Neural cell (in vitro differentiated cells): ENCODE results near the gene RBM20.

ENCODE experiments used
- EP300 ChIP-seq: fragments of 450-650 bp; conservative IDR thresholded peaks from 2 replicates; pipeline ENCODE4 v1.6.1; 2014; ENCODE audit warnings: antibody characterized with exemption, mild to moderate bottlenecking, moderate library complexity; ENCODE audit not compliant: poor library complexity, severe bottlenecking
- EZH2 ChIP-seq: fragments of 200-600, 300-800 bp; shearing (Covaris generic), sonication (generic); IDR thresholded peaks from 2 replicates; pipeline ENCODE4 v1.6.1; 2014; ENCODE audit warnings: antibody characterized with exemption, low read length, borderline replicate concordance, mild to moderate bottlenecking; ENCODE audit not compliant: insufficient read depth, poor library complexity, severe bottlenecking
- POLR2AphosphoS5 ChIP-seq: IDR thresholded peaks from 2 replicates; pipeline ENCODE4 v1.6.1; 2012
- RAD21 ChIP-seq: fragments of 450-650 bp; conservative IDR thresholded peaks from 2 replicates; pipeline ENCODE4 v1.6.1; 2014; ENCODE audit warnings: antibody characterized with exemption, mild to moderate bottlenecking, moderate library complexity
- REST ChIP-seq: IDR thresholded peaks from 2 replicates; pipeline ENCODE4 v1.6.1; 2012; ENCODE audit warnings: borderline replicate concordance
- SMC3 ChIP-seq: fragments of 450-650 bp; conservative IDR thresholded peaks from 2 replicates; pipeline ENCODE4 v1.6.1; 2014; ENCODE audit warnings: antibody characterized with exemption, mild to moderate bottlenecking, moderate library complexity; ENCODE audit not compliant: poor library complexity
- TAF1 ChIP-seq: IDR thresholded peaks from 2 replicates; pipeline ENCODE4 v1.6.1; 2012; ENCODE audit warnings: low read depth
- TF ChIP-seq, protein P1 (sequence below): fragments of 450-650 bp; IDR thresholded peaks from 2 replicates; pipeline ENCODE4 v1.5.1; 2014; ENCODE audit warnings: antibody characterized with exemption, mild to moderate bottlenecking, moderate library complexity; ENCODE audit not compliant: poor library complexity, severe bottlenecking

DNA sequence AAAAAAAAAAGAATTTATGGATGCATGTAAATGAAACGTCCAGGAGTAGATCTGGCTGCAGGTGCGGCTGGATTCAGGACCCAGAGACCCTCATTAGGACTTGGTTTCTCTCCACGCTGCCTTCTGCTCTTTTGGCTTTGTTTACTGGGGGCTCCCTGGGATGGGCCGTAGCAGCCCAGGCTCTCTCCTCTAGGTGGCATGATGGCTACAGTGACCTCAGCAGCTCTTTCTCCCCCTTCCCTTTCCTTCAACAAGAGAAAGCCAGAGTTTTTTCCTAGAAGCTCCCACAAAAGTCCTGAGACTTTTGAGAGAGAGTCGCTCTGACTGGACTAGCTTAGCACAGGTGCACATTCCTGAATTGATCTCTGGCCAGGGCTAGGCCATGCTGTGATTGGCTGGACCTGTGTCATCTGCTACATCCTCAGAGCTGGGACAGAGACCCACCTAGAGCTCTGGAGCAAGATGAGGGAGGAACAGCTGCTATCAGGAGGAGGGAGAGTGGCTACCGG, 159.7 kb downstream of the RBM20 start:
- TF ChIP-seq, protein P1, sequence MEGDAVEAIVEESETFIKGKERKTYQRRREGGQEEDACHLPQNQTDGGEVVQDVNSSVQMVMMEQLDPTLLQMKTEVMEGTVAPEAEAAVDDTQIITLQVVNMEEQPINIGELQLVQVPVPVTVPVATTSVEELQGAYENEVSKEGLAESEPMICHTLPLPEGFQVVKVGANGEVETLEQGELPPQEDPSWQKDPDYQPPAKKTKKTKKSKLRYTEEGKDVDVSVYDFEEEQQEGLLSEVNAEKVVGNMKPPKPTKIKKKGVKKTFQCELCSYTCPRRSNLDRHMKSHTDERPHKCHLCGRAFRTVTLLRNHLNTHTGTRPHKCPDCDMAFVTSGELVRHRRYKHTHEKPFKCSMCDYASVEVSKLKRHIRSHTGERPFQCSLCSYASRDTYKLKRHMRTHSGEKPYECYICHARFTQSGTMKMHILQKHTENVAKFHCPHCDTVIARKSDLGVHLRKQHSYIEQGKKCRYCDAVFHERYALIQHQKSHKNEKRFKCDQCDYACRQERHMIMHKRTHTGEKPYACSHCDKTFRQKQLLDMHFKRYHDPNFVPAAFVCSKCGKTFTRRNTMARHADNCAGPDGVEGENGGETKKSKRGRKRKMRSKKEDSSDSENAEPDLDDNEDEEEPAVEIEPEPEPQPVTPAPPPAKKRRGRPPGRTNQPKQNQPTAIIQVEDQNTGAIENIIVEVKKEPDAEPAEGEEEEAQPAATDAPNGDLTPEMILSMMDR, result peak; percentile 59
- TF ChIP-seq POLR2AphosphoS5, result no peak
- TF ChIP-seq REST, result no peak
- peak; percentile 64 for TF ChIP-seq RAD21
- TF ChIP-seq EZH2, result no peak
- TF ChIP-seq TAF1, result no peak
- no peak for TF ChIP-seq EP300
- TF ChIP-seq SMC3, result peak; percentile 64
